Frontal cortex (tissue), 4 donors: ENCODE measurements around the gene CC2D2B. TPM values are rescaled to one million over a fixed set of nuclear protein-coding genes. Genes with fewer than 3 reads are reported as not detected.
"Not testable (repeated sequence)": the region's sequence is repeated elsewhere in the genome, so short reads cannot be mapped to it uniquely, and the experiment has no call there.

Experiments used
- DNase-seq, 2 donors: peaks; one replicate each; pipeline ENCODE4 v3.0.0; 2012; ENCODE audit warnings: low spot score in 2 of 2
- FAIRE-seq: peaks from 2 replicates; lab custom pipeline; 2012; peaks lifted over from hg19 to GRCh38; lab: Jason Lieb, UNC
- total RNA-seq: library from RNA; depleted of rRNA; stranded (reverse); fragments of >200 nt; gene quantifications from one replicate; pipeline ENCODE4 v1.2.3, GENCODE V29; 2014
- donor health status: control.
- donor health status: control.
- donor health status: control.

Gene CC2D2B
- total RNA-seq, 1 donor from 2014 or later = 1.2 TPM

GRCh38 chr10:95896071-95896850 is 11.5 kb upstream of the CC2D2B start:
- no peak for DNase-seq
- FAIRE-seq = no peak

GRCh38 chr10:95905897-95906580 is 1.7 kb upstream of the CC2D2B start:
- not testable (repeated sequence) for FAIRE-seq, DNase-seq

GRCh38 chr10:95906677-95907455 is 909 bp upstream of the CC2D2B start:
- DNase-seq (peak; percentile 38 to 42), FAIRE-seq (no peak)

- no peak for DNase-seq
- no peak for FAIRE-seq
Observed at GRCh38 chr10:95908450-95908849, 675 bp downstream of the CC2D2B start.

- no peak for FAIRE-seq
- no peak for DNase-seq
Observed at GRCh38 chr10:95909561-95909960, 1.8 kb downstream of the CC2D2B start.

GRCh38 chr10:95916039-95916438 is 8.3 kb downstream of the CC2D2B start:
- peak; percentile 90 for FAIRE-seq
- not testable (repeated sequence) for DNase-seq

- no peak for FAIRE-seq
- no peak for DNase-seq
Observed at GRCh38 chr10:95920798-95921426, 13.1 kb downstream of the CC2D2B start.

GRCh38 chr10:95925033-95925432 is 17.3 kb downstream of the CC2D2B start:
- FAIRE-seq (no peak), DNase-seq (no peak)

- FAIRE-seq = no peak
- no peak for DNase-seq
Observed at GRCh38 chr10:95935429-95935828, 27.7 kb downstream of the CC2D2B start.

GRCh38 chr10:95941115-95941514 is 33.3 kb downstream of the CC2D2B start:
- DNase-seq (no peak), FAIRE-seq (no peak)

GRCh38 chr10:95963202-95963990 is 55.6 kb downstream of the CC2D2B start:
- DNase-seq (no peak), FAIRE-seq (no peak)

- DNase-seq (no peak), FAIRE-seq (no peak)
Observed at GRCh38 chr10:95963991-95964389, 56.2 kb downstream of the CC2D2B start.

- FAIRE-seq (no peak), DNase-seq (no peak)
Observed at GRCh38 chr10:95964756-95965155, 57.0 kb downstream of the CC2D2B start.

GRCh38 chr10:95976362-95977229 is 68.8 kb downstream of the CC2D2B start:
- no peak for DNase-seq
- FAIRE-seq = no peak

GRCh38 chr10:95982200-95982599 is 74.4 kb downstream of the CC2D2B start:
- FAIRE-seq (no peak), DNase-seq (no peak)

- no peak for FAIRE-seq
Observed at GRCh38 chr10:95987685-95988426, 80.1 kb downstream of the CC2D2B start.

GRCh38 chr10:95988702-95989101 is 80.9 kb downstream of the CC2D2B start:
- FAIRE-seq = no peak

More at GRCh38 chr10:95987685-95988426, 80.1 kb downstream of the CC2D2B start:
- no peak for DNase-seq

GRCh38 chr10:95994376-95994775 is 86.6 kb downstream of the CC2D2B start:
- not testable (repeated sequence) for FAIRE-seq, DNase-seq

More at GRCh38 chr10:95988702-95989101, 80.9 kb downstream of the CC2D2B start:
- DNase-seq = no peak
